C1 segment of cervical spinal cord (tissue), 14 donors: ENCODE measurements around the gene HLA-DOA.

Experiments used
- DNase-seq, 14 donors: peaks; one replicate each; lab custom pipeline; 2025; lab: John Stamatoyannopoulos, UW

The HLA-DOA gene

DNA sequence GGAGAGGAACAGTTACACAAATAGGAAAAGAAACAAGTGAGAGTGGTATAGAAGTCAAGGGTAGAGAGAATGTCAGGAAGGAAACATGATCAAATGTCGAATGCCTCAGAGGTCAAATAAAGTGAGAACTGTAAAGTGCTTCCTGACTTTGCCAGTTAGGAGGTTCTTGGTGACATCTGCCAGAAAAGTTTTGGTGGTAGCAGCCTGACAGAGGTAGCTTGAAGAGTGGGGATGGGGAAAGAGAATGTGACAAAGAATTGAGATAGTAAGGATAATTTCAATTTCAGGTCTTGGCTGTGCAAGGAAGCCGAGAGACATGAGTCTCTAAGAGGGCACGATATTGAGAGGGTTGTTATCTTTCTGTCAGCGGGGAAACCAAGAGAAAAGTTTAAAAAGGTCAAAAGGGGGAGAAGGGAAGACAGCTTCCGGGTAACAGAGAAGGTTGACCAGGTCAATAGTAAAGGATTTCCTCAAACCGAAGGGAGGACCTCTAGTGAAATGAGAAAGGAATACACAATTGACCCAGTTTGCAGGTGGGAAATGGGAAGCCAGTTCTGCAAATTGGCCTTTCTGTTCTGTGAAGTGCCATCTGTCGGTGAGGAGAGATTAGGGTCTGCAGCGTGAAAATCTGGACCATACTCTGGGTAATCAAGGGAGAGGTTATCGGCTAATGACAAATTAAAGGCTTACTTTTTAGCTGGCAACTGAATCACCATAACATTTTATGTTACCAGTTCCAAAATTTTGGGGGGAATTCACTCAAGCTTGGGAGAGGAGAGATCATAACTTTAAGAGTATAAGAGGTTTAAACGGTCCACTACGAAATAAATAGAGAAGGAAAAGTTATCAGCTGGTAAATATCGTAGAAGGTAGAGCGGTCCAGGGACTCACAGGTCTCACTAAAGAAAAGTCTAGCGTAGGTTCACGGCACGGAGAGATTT, 42.0 kb downstream of the HLA-DOA start:
- DNase-seq: peak in 3 of 14 donors; percentile 28 to 82 (median 33)

DNA sequence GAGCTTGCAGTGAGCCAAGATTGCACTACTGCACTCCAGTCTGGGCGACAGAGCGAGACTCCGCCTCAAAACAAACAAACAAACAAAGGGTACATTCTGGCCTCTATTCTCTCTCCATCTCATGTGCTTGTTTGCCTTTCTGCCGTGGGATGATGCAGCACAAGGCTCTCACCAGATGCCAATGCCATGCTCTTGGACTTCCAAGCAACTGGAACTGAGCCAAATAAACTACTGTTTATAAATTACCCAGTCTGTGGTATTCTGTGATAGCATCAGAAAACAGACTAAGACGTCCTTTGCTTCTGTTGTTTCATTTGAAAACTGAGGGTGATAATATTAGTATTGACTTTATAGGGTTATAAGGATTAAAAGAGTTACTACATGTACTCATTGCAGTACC, 44.6 kb downstream of the HLA-DOA start:
- no peak for DNase-seq

DNA sequence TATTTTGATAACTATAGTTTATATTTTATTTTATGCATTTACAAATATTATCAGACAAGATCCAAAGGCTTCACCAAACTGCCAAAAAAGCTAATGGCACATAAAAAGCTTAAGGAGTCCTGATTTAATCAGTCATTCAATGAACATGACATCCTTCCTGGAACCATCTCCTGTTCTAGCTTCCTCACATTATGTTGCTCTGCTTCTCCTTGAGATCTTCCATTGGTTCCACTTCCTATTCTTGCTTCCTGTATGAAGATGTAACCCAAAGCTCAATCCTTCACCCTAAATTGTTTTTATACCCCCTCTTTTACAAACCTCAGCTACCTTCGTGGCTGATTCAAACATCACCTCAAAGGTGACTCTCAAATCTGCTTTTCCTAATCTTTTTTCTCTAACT, 45.5 kb downstream of the HLA-DOA start:
- no peak for DNase-seq

- no peak for DNase-seq
These were observed 47.1 kb downstream of the HLA-DOA start for GRCh38 chr6:32962213-32962826.

DNA sequence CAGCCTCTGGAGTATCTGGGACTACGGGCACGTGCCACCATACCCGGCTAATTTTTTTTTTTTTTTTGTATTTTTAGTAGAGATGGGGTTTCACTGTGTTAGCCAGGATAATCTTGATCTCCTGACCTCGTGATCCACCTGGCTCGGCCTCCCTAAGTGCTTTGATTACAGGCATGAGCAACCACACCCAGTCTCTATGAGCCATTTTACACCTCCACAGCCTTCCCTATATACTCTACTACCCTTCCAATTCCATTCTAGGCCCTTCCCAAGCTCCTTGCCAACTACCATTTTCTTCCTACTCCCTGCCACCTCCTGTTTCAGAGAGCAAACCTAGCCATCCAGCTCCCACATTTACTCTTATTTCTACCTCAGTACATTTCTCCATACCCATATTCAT, 48.8 kb downstream of the HLA-DOA start:
- no peak for DNase-seq

DNA sequence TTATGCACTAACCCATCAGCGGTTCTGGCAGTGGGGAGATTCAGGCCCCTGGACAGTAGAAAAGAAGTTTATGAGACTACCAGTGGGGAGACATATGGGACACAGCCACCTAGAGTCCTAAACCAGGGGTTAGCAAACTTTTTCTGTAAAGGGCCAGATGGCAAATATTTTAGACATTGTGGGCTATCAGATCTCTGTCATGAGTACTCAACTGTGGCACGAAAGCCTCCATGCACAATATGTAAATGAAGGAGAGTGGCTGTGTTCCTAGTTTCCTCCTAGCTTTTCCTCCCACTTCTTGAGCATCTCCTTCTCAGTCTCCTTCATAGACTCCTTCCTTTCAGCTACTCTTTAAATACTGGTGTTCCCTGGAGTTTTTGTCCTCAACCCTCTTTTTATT, 53.2 kb downstream of the HLA-DOA start:
- no peak for DNase-seq

- no peak for DNase-seq
These were observed 54.2 kb downstream of the HLA-DOA start for GRCh38 chr6:32954986-32955802.

DNA sequence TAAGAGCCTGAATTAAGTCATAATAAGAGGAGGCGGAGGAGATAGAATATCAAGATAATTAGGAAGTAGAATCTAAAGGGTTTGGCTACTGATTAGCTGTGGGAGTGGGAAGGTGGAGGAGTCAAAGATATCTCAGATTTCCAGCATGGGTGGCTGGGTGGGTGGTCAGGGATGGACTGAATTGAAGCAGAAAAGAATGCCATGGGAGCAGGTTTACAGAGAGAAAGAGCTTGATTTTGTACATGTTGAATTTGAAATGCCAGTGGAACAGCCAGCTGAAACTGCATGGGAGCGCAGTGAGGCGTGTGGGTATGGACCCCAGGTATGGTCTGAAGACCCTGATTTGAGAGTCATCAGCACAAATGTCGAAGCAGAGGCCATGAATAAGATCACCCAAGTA, 55.1 kb downstream of the HLA-DOA start:
- no peak for DNase-seq
